SJSA1 (cell line): Measurements from ENCODE around the gene IL22. TPM values are rescaled to one million over a fixed set of nuclear protein-coding genes. Genes with fewer than 3 reads are reported as not detected.
"Not testable (repeated sequence)": the region's sequence is repeated elsewhere in the genome, so short reads cannot be mapped to it uniquely, and the experiment has no call there.

Experiments
- DNase-seq, 2 experiments: peaks; one replicate each; pipeline ENCODE4 v3.0.0-alpha.2; 2015 to 2020; ENCODE audit warnings: low spot score in 2 of 2, low read depth in 1 of 2
- H3K27ac ChIP-seq: fragments of 250-450 bp; sonication (Bioruptor Pico); 2 replicates; pipeline ENCODE4 v1.5.1; 2020; ENCODE audit warnings: mild to moderate bottlenecking, moderate library complexity
- H3K27me3 ChIP-seq: fragments of 250-450 bp; sonication (Bioruptor Pico); replicated peaks from 2 replicates; pipeline ENCODE4 v1.5.1; 2020; ENCODE audit warnings: mild to moderate bottlenecking, moderate library complexity
- H3K36me3 ChIP-seq: fragments of 250-450 bp; sonication (Bioruptor Pico); 2 replicates; pipeline ENCODE4 v1.5.1; 2020; ENCODE audit warnings: mild to moderate bottlenecking
- H3K4me1 ChIP-seq: fragments of 250-450 bp; sonication (Bioruptor Pico); replicated peaks from 2 replicates; pipeline ENCODE4 v1.6.1; 2021; ENCODE audit warnings: mild to moderate bottlenecking
- H3K4me3 ChIP-seq: fragments of 250-450 bp; sonication (Bioruptor Pico); 2 replicates; pipeline ENCODE4 v1.5.1; 2020; ENCODE audit warnings: mild to moderate bottlenecking
- H3K9me3 ChIP-seq: fragments of 250-450 bp; sonication (Bioruptor Pico); replicated peaks from 2 replicates; pipeline ENCODE4 v1.5.1; 2020; ENCODE audit warnings: mild to moderate bottlenecking
- total RNA-seq: library from RNA; depleted of rRNA; stranded (reverse); fragments of >200 nt; shearing (Covaris generic); gene quantifications from 2 replicates; pipeline ENCODE4 v1.2.3, GENCODE V29; 2014

IL22 gene
- total RNA-seq, 1 experiment from 2014 or later, result not detected

- H3K36me3 ChIP-seq, result no peaks in the 10 kb centered on the region
- H3K4me1 ChIP-seq, result no peaks in the 10 kb centered on the region; the same call in 1 of the 2 replicates
- no peak overlapping the region for H3K27ac ChIP-seq
- H3K9me3 ChIP-seq, result no peaks in the 10 kb centered on the region
- DNase-seq, result no peak
- peaks cover 7% of the 10 kb centered on the region; the same call in 1 of the 2 replicates for H3K27me3 ChIP-seq
- H3K4me3 ChIP-seq, result no peak overlapping the region
Observed at GRCh38 chr12:68233498-68233897, 19.9 kb downstream of the IL22 start.

GRCh38 chr12:68231691-68232090, 21.7 kb downstream of the IL22 start:
- peaks cover 7% of the 10 kb centered on the region; the same call in 1 of the 2 replicates for H3K27me3 ChIP-seq
- H3K4me3 ChIP-seq, result no peak overlapping the region
- H3K4me1 ChIP-seq, result no peaks in the 10 kb centered on the region
- no peak overlapping the region for H3K27ac ChIP-seq
- H3K36me3 ChIP-seq, result no peaks in the 10 kb centered on the region
- no peak for DNase-seq
- H3K9me3 ChIP-seq, result no peaks in the 10 kb centered on the region

- Histone ChIP-seq H3K36me3 (no peaks in the 10 kb centered on the region), H3K9me3 (no peaks in the 10 kb centered on the region), H3K4me1 (no peaks in the 10 kb centered on the region), H3K27ac (no peak overlapping the region), H3K27me3 (peaks cover 7% of the 10 kb centered on the region; the same call in 1 of the 2 replicates), H3K4me3 (no peak overlapping the region)
- no peak for DNase-seq
Observed at GRCh38 chr12:68231229-68231628, 22.2 kb downstream of the IL22 start.

DNA sequence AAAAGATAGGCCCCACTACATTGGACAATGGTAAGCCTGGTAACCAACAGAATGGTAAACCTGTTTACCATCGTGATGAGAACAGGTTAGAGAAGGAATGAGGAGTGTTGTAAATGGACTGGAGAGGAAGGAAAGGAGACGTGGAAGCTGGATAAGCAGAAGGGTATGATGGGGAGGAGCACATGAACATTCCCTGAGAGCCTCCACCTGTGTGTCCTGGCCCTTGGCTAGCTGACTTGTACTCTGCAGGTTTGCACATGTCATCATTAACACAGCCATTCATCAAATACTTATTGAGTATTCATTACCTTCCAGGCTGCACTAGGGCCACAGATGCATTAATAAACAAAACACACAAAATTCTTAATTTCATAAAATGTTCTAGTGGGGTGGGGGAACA, 23.4 kb downstream of the IL22 start:
- H3K36me3 ChIP-seq, result no peaks in the 10 kb centered on the region
- H3K27ac ChIP-seq, result no peak overlapping the region
- H3K4me3 ChIP-seq, result no peak overlapping the region

GRCh38 chr12:68227356-68227755, 26.0 kb downstream of the IL22 start:
- Histone ChIP-seq H3K9me3 (no peaks in the 10 kb centered on the region), H3K36me3 (no peaks in the 10 kb centered on the region), H3K4me3 (no peak overlapping the region), H3K4me1 (no peaks in the 10 kb centered on the region), H3K27me3 (peaks cover 1% of the 10 kb centered on the region; the same call in 1 of the 2 replicates), H3K27ac (no peak overlapping the region)
- DNase-seq, result no peak

More for the DNA sequence above, 23.4 kb downstream of the IL22 start:
- no peaks in the 10 kb centered on the region for H3K4me1 ChIP-seq
- peaks cover 5% of the 10 kb centered on the region; the same call in 1 of the 2 replicates for H3K27me3 ChIP-seq
- DNase-seq, result no peak
- no peaks in the 10 kb centered on the region for H3K9me3 ChIP-seq

- no peak within 1 kb of the TSS for H3K4me3 ChIP-seq
Observed at GRCh38 chr12:68225576-68226476, 27.6 kb downstream of the IL22 start, which contains the start of gene IL26. Gene IL26, minus strand, starts transcription at chr12:68225810. Its CDS starts 54 bp downstream, at chr12:68225756.

DNA sequence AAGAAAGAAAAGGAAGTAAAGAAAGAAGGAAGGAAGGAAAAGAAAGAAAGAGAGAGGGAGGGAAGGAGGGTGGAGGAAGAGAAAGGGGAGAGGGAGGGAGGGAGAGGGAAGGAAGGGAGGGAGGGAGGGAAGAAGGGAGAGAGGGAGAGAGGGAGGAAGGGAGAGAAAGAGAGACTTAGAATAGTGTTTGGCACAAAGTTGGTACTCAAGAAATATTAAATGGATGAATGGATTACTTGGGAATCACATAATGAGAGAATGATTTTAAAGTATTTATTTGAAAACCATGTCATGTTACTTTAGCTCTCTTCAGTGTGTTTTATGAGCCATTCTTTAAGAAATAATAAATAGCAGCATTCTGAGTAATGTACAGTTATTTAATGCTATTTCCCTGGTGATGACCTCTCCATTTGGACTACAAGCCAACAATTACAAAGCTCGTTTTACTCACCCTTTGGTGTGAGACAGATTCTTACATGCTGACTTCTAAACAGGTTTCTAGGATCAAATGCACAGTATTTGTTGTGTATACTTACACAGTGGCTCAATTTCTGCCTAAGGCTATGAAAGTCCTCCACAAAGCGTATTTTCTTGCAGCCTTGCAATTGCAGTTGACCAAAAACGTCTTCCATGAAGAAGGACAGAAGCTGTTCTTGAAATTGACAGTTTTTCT, 28.7 kb downstream of the IL22 start:
- Histone ChIP-seq H3K27ac (no peak overlapping the region), H3K27me3 (peaks cover 4% of the 10 kb centered on the region), H3K36me3 (no peaks in the 10 kb centered on the region), H3K4me3 (no peak overlapping the region), H3K4me1 (no peaks in the 10 kb centered on the region), H3K9me3 (no peaks in the 10 kb centered on the region)
- no peak for DNase-seq

More at GRCh38 chr12:68225576-68226476, 27.6 kb downstream of the IL22 start, which contains the start of gene IL26:
- Histone ChIP-seq H3K4me1 (no peaks in the 10 kb centered on the region), H3K9me3 (no peaks in the 10 kb centered on the region), H3K27ac (no peak within 1 kb of the TSS), H3K36me3 (no peaks in the 10 kb centered on the region), H3K27me3 (peaks cover 4% of the 10 kb centered on the region; the same call in 1 of the 2 replicates)
- no peak for DNase-seq

GRCh38 chr12:68223067-68223747, 30.2 kb downstream of the IL22 start:
- H3K27ac ChIP-seq, result no peak overlapping the region
- H3K36me3 ChIP-seq, result no peaks in the 10 kb centered on the region
- H3K4me1 ChIP-seq, result no peaks in the 10 kb centered on the region
- no peaks in the 10 kb centered on the region for H3K9me3 ChIP-seq
- DNase-seq, result peak; percentile 55 to 73
- H3K4me3 ChIP-seq, result no peak overlapping the region
- peaks cover 13% of the 10 kb centered on the region for H3K27me3 ChIP-seq

DNA sequence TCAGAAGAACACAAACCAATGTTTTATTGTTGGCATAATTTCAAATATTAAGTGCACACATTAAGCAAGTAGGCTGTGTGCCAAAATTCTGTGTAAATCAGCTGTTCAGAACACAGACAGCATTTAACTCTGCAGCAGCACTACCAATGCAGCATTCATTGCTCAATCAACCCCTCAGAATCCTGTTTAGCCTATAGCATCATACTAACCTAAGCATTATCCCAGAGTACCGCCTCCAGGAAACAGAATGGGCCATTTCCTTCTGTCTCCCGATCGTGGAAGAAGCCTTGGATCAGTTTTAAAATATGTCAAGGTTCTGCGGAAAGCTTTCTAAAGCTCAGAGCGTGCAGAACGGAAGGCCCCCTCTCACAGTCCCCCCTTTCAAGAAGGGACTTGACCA, 31.1 kb downstream of the IL22 start:
- no peaks in the 10 kb centered on the region for H3K9me3 ChIP-seq
- no peak overlapping the region for H3K4me3 ChIP-seq
- no peak for DNase-seq
- H3K4me1 ChIP-seq, result no peaks in the 10 kb centered on the region
- H3K27ac ChIP-seq, result no peak overlapping the region
- H3K36me3 ChIP-seq, result no peaks in the 10 kb centered on the region
- H3K27me3 ChIP-seq, result peaks cover 18% of the 10 kb centered on the region

GRCh38 chr12:68221497-68221896, 31.9 kb downstream of the IL22 start:
- H3K9me3 ChIP-seq, result no peaks in the 10 kb centered on the region
- H3K27ac ChIP-seq, result no peak overlapping the region
- H3K27me3 ChIP-seq, result peaks cover 18% of the 10 kb centered on the region
- H3K4me3 ChIP-seq, result no peak overlapping the region
- H3K4me1 ChIP-seq, result no peaks in the 10 kb centered on the region
- H3K36me3 ChIP-seq, result no peaks in the 10 kb centered on the region
- no peak for DNase-seq

DNA sequence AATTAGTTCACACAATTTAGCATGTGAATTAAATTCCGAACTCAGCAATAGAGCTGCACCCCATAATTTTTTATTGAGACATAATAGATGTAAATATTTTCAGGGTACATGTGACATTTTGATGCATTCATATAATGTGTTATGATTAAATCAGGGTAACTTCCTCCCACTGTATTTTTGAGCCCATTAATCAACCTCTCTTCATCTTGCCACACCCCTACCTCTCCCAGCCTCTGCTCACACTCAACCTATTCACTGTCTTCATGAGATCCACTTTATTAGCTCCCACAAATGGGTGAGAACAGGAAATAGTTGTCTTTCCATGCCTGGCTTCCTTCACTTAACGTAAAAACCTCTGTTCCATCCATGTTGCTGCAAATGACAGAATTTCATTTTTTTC, 42.5 kb downstream of the IL22 start:
- Histone ChIP-seq H3K9me3 (no peaks in the 10 kb centered on the region), H3K4me3 (no peak overlapping the region), H3K36me3 (no peaks in the 10 kb centered on the region), H3K4me1 (no peaks in the 10 kb centered on the region), H3K27ac (no peak overlapping the region), H3K27me3 (no peaks in the 10 kb centered on the region; the same call in 1 of the 2 replicates)
- no peak for DNase-seq

DNA sequence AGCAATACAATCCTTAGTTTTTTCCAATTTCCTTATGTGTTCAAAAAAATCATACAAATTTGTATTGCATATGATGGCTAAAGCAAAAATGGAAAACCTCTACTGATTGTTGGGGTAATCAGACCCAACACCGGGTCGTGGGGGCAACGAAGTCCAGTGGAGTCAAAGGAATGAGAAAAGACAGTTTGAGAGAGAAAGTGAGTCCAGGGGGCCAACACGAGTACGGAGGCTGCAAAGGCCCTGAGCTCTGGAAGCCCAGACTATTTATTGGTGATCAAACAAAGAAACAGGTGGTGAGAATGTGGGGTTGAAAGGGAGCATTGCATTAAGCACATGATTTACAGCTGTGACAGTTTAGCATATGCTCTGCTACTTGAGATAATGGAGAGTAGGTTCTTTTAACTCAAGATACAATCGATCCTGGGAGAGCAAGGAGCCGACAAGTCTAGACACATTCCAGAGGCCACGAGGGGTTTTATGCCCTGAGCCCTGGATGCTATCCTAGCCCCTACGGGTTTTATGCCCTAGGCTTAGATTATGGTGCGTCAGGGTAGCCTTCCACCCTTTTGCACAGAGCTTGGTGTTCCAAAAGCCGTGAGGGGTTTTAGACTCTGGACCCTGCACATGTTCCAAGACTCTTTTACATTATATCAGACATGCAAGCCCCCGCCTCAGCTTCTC, 44.2 kb downstream of the IL22 start:
- H3K27me3 ChIP-seq, H3K4me3 ChIP-seq, H3K36me3 ChIP-seq, H3K4me1 ChIP-seq, DNase-seq, H3K27ac ChIP-seq, H3K9me3 ChIP-seq: not testable (repeated sequence)

DNA sequence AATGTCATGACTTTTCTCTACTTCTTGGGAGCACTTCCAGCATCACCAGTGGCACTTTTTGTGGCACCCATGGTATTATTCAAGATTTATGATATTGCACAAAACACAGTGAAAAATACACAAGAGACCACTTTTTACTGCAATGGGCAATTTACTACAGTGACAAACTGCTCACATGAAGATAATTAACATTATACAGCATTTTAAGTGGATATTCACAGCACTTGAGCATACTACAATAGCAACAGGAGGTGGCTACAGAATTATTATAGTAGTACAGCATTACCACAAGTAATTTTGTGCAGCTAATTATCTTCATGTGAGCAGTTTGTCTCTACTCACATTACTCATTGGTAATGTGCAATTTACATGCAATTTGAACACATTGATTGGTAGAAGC, 46.1 kb downstream of the IL22 start:
- Histone ChIP-seq H3K36me3 (no peaks in the 10 kb centered on the region), H3K4me3 (no peak overlapping the region), H3K27ac (no peak overlapping the region), H3K4me1 (no peaks in the 10 kb centered on the region), H3K27me3 (no peaks in the 10 kb centered on the region; the same call in 1 of the 2 replicates), H3K9me3 (no peaks in the 10 kb centered on the region)
- DNase-seq, result no peak
